NCI-H82 treated with DMSO at 0.1 percent for 48 hours (cell line): ENCODE measurements around the gene CDR2L.
"Not testable (repeated sequence)": the region's sequence is repeated elsewhere in the genome, so short reads cannot be mapped to it uniquely, and the experiment has no call there.

ENCODE experiments used
- DNase-seq: peaks from one replicate; lab custom pipeline; 2025; ENCODE audit not compliant: unreplicated experiment; lab: John Stamatoyannopoulos, UW

CDR2L gene

DNA sequence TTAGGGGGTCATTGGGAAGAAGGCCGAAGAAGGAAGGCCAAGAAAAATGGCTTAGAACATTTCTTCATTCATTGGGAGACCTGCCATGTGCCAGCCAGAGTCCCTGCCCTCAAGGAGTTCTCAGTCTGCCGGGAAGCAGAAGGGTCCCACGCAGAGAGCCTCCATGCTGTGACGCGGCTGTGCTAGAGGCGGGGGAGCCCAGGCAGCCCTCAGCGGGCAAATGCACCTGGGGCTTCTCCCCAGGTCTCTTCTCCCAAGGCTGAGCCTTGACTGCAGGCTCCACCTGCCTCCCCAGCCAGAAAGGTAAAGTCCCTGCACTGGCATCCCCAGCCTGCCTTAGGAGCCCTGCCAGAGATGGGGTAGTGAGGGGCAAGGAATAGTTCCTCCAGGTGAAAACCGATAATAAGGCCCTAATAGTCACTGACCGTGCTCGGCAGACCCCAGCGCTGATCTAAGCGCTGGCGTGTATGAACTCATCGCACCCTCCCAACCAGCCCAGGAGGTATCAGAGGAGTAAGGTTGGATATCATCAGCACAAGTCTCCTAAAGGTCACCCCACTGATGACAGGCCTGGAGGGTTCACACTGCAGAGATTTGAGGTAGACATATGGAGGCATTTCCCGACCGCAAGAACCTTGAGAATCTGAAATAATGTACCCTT is 6.0 kb upstream of the CDR2L start:
- DNase-seq: no peak

DNA sequence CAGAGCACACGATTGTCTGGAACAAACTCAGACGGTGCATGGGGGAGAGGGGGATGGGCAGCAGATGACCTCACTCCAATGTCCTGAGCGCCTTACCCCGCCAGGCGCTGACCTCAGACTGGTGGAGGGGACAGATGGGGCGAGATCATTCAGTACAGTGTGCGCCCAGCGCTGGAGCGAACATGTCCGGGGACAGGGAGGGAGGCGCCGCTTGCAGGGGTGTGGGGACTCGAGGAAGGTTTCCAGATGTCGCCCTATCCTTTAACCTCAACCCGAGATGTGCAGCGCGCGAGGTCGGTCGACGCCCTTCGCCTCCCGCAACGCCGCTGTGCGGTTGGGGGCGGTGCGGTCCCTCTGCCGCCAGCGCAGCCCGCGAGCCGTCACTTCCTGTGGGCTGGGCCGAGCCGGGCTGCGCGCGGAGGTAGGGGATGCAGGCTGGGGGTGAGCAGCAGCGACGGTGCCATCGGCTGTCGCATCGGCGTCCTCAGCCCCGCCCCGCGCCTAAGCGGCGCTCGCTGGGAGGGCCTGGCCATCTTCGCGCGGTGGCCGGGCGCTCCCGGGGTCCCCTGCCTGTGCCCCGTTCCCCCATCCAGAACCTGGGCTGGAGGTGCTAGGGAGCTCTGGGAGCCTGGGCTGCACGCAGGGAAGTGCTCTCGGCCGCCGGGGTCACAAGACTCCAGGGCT is 5.3 kb upstream of the CDR2L start:
- DNase-seq: peak; percentile 67

DNA sequence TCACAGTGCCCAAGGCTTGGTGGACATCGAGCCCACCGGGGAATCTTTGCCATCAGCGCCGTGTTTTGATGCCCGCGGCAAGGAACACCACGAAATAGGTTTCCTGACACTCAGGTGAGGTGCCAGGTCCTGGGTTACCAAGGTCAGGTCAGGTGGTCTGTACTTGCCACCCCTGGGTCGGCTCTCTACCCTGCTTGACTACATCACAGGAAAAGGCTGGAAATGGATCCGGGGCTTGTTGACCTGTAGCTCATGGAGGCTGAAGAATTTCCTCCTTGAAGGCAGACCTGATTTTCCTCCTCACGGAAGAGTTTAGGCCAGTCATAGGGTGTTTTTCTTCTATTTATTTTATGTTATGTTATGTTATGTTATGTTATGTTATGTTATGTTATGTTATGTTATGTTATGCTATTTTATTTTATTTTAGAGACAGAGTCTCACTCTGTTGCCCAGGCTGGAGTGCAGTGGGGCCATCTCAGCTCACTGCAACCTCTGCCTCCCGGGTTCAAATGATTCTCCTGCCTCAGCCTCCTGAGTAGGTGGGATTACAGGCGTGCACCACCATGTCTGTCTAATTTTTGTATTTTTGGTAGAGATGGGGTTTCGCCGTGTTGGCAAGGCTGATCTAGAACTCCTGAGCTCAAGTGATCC is 4.6 kb upstream of the CDR2L start:
- DNase-seq: not testable (repeated sequence)

- no peak for DNase-seq
These were observed 1.2 kb upstream of the CDR2L start for GRCh38 chr17:74986206-74986576.

DNA sequence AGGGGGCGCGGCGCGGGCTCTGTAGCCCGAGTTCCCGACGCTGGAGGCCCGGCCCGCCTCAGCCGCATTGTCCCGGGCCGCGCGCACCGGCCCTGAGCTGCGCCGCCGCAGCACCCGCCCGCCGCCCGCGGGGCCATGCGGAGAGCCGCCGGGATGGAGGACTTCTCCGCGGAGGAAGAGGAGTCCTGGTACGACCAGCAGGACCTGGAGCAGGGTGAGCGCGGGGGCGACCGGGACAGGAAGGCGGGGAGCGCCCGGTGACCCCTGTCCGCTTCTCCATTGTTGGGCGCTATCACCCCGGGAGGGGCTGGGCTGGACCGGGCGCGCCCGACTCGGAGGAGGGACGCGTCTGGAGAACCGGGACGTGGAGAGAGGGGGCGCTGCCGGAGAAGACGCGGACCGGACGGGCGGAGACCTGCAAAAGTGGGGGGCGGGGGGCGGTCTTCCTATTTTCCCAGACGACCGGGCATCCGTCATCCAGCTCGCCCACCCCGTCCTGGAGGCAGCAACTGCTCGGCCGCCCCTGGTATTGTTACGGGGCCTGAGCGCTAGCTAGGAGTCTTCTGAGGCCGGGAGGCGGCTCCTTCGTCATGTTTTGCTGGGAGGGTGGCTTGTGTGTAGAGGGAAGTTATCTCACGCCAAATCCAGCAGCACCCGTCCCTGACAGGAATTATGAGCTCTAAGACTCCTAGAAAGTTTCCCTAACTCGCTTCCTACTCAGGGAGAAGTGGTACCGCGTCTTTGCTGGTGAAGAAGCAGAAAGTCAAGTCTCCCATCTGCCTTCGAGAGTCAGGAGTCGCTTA is 678 bp downstream of the CDR2L start:
- no peak for DNase-seq

- no peak for DNase-seq
These were observed 3.2 kb downstream of the CDR2L start for GRCh38 chr17:74990581-74991105.

GRCh38 chr17:74992223-74992622 is 4.8 kb downstream of the CDR2L start:
- DNase-seq: no peak

DNA sequence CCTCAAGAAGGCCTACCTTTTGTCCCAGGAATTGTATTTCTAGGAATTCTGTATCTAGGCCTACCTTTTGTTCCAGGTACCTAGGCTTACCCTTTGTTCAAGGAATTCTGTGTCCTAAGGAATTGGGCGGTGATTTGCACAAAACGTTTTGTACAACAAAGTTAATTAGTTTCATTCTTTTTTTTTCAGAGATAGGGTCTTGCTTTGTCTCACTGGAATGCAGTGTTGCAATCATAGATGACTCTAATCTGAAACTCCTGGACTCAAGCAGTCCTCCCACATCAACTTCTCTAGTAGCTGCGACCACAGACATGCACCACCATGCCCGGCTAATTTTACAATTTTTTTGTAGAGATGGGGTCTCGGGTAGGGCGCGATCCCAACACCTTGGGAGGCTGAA is 7.0 kb downstream of the CDR2L start:
- no peak for DNase-seq

GRCh38 chr17:74995847-74996246 is 8.4 kb downstream of the CDR2L start:
- no peak for DNase-seq

DNA sequence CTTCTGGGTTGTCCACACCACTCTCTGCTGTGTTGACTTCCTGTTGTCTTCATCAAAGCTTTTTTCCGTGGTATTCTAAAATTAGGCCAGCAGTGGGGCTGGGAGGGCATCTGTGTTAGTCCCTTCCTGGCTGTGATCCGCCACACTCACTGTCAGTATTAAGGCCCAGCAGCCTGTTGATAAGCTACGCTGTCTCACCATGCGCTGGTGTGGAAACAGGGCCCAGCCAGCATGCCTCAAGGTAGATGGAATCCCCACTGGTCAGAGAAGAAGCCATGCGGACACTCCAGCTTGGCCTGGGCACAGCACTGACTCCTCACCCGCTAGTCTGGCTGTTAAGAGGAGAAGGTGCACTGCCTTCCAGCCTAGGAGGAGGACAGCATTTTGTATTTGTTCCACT is 11.4 kb downstream of the CDR2L start:
- DNase-seq: no peak

DNA sequence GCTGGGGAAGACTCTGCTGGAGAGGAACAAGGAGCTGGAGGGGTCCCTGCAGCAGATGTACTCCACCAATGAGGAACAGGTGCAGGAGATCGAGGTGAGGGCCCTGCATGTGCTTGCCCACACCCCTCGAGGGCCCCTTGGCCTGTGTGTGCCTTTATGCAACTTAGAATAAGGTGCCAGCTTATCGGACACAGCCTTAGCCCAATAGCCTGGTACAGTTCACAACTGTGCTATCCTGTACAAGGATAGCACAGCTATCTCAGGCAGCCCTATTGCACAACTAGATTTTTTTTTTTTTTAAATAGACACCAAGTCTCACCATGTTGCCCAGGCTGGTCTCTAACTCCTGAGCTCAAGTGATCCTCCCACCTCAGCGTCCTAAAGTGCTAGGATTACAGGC is 12.1 kb downstream of the CDR2L start:
- no peak for DNase-seq

GRCh38 chr17:75001915-75002843 is 14.7 kb downstream of the CDR2L start:
- no peak for DNase-seq

- DNase-seq: no peak
These were observed 15.9 kb downstream of the CDR2L start for GRCh38 chr17:75003070-75003956.

DNA sequence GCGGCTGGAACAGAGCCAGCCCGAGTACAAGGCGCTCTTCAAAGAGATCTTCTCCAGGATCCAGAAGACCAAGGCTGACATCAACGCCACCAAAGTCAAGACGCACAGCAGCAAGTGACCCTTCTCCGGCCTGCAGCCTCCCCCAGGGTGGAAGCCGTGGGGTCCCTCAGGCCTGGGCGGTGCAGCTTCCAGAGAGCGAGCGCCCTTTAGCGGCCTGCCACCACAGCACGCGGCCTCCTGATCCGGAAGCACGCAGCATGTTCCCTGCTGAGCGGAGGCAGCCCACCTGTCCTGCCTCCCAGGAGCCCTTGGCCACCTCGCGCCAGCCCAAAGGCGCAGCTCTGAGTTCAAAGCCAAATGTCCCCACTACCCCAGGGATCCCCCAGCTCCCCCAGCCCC is 16.5 kb downstream of the CDR2L start:
- DNase-seq: no peak

DNA sequence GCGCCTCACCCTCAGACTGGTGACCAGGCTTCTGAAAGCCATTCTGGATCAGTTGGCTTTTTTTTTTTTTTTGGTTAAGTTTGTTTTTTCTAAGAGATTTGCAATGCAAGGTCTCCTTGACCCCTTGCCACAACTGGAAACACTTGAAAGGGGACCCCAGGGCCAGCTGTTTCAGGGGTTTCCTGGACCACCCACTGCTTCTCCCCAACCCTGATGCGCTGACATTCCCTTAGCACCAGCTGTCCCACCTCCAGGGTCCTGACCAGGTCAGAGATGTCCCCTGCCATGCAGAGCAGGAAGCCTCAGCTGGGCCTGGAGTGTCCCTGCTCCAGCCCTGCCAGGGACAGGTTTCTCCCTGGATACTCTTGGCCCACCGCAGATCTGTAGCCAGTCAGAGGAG is 16.9 kb downstream of the CDR2L start:
- no peak for DNase-seq

GRCh38 chr17:75005291-75005690 is 17.9 kb downstream of the CDR2L start:
- no peak for DNase-seq

DNA sequence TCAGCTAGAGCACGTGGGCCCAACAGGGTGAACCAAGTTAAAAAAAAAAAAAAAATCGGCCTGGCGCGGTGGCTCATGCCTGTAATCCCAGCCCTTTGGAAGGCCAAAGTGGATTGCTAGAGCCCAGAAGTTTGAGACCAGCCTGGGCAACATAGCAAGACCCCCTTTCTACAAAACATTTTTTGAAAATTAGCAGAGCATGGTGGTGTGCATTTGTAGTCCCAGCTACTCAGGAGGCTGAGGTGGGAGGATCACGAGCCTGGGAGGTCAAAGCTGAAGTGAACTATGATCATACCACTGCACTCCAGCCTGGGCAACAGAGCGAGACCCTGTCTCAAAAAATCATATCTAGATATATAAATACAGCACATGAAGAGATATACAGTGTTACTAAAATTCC is 18.7 kb downstream of the CDR2L start:
- not testable (repeated sequence) for DNase-seq

GRCh38 chr17:75006653-75007052 is 19.2 kb downstream of the CDR2L start:
- DNase-seq: no peak

GRCh38 chr17:75008373-75008772 is 20.9 kb downstream of the CDR2L start:
- no peak for DNase-seq
